Inflammatory macrophage (primary cell): ENCODE data around the gene LCN2.
A peak's percentile ranks its signal among the peaks of the same experiment; 100 is the strongest.

Experiments used
- DNase-seq, 2 donors: peaks; one replicate each; pipeline ENCODE4 v3.0.0-alpha.2; 2020 to 2022

LCN2 gene

DNA sequence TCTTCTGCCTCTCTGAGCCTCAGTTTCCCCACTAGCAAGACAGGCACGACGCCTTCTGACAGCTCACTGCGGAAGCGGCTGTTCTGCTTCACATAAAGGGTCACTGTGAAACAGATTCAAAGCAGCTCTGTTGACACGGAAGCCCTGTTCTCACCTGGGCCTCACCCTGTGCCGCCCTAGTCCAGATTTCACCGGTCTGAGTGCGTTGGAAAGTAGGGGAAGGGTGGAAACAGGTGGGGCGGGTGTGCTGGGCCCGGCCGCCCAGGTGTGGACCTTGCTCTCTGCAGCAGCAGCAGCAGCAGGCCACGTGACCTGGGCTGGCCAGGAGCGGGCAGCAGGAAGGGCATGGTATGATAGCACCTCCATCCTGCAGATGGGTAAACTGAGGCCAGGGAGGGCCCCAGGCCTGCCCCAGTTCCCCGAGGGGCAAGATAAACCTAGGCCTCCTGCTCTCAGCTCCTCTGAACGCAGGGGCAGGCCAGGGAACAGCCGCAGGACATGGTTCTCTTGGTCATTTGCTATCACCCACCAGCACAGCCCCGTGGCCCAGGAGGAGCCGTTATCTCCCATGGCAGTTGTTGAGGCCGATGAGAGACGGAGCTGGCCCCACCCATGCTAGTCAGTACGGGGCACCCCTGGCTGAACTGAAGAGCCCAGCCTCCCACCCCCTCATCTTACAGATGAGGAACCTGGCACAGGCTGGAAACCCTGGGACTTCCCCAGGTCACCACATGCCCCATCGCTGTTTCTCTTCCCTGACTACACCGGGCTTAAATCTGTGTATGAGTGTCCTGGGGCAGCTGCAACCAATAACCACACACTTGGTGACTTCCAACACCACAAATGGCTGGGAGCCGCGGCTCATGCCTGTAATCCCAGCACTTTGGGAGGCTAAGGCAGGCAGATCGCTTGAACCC lies 33.8 kb upstream of the LCN2 start:
- DNase-seq = peak; percentile 80 to 90

DNA sequence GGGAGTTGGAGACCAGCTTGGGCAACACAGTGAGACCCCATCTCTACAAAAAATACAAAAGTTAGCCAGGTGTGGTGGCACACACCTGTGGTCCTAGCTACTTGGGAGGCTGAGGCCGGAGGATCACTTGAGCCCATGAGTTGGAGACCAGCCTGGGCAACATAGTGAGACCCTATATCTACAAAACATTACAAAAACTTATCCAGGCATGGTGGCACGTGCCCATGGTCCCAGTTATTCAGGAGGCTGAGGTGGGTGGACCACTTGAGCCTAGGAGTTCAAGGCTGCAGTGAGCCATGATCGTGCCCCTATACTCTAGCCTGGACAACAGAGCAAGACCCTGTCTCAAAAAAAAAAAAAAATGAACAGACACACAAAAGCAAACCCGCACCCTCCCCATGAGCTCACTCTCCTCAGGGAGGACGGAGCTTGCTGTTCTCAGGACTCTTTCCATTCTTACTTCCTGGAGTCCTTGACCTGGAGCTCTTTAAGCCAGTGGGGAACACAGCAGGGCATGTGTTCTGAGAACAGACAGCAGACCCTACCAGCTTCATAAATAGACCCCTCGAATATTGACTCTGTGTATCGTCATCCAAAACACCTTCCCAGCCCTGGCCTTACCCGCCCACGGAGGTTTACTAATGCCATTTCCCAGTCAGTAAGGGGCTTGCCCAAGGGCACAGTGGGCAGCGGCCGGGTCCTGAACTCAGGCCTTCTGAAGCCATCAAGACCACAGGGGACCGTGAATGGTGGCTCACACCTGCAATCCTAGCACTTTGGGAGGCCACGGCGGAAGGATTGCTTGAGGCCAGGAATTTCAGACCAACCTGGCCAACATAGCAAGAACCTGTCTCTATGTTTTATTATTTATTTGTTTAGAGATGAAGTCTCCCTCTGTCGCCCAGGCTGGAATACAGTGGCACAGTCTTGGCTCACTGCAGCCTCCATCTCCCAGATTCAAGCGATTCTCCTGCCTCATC lies 32.9 kb upstream of the LCN2 start:
- DNase-seq = no peak

DNA sequence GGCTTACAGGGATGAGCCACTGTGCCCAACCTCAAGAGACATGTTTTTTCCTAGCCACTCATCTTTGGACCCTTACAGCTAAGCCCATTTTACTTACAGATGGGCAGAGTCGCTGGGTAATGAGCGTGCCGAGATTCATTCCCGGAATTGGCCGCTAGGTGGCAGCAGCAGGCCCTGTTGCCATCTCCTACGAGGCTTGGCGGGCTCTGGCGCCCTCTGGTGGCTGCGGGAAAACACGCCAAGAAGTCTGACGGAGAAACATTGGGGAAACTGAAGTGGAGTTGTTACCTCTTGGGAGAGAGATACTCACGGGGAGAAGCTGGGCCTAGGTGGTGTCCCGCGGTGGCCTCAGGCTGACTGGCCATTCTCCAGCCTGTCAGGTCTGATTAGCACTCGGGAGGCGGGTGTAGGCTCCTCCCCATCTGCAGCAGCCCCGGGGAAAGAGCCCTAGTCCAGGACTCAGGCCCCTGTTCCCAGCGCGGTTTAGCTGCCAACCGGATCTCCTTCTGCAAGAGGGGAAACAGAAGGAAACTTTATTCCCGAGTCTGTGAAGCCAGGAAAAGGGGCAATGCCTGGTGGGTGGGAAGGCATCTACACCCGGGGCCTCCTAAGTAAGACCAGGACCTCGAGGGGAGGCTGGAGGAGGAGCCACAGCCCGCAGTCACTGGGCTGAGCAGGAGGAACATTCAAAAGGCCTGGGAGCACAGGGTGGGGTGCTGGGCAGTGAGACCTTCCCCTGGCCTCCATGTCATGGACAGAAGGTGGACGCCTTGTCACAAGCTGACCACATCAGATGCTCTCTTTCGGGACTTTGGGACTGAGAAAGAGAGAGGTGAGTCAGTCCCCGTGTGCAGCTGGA lies 31.4 kb upstream of the LCN2 start:
- DNase-seq = peak; percentile 94 to 95

DNA sequence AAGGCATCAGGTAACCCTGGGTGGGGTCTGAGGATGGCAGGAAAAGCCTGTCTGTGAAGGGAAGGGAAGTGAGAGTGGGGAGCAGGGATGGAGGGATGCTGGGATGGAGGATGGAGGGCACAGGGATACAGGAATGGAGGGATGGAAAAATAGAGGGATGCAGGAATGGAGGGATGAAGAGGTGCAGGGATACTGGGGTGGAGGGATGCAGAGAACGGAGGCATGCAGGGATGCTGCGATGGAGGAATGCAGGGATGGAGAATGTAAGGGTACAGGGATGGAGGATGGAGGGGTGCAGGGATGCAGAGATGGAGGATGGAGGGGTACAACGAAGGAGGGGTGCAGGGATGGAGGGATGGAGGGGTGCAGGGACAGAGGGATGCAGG lies 30.8 kb upstream of the LCN2 start:
- no peak for DNase-seq

DNA sequence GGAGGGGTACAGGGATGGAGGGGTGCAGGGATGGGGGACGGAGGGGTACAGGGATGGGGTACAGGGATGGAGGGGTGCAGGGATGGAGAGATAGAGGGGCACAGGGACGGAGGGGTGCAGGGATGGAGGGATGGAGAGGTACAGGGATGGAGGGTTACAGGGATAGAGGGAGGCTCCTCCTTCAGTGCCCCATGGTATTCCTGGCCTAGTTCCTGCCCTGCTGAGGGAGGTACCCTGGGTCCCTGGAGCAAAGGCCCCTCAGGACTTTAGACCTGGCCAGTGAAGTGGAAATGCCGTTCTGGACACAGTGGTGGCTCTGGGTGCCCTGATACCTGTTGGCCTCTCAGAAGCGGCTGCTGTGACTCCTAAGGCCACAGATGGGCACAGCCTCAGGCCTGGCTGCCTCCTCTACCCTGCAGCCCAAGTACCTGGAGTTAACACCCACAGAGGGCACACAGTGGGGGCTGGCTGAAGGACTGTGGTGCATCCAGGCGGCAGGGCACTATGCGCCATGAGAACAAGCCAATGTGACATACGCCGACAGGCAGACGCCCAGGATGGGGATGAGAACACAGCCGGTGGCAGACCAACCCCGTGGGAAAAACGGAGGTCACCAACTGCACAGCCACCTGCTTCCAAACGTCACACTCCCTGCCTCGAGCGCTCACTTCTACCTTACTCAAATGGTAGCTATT lies 30.1 kb upstream of the LCN2 start:
- DNase-seq = no peak

DNA sequence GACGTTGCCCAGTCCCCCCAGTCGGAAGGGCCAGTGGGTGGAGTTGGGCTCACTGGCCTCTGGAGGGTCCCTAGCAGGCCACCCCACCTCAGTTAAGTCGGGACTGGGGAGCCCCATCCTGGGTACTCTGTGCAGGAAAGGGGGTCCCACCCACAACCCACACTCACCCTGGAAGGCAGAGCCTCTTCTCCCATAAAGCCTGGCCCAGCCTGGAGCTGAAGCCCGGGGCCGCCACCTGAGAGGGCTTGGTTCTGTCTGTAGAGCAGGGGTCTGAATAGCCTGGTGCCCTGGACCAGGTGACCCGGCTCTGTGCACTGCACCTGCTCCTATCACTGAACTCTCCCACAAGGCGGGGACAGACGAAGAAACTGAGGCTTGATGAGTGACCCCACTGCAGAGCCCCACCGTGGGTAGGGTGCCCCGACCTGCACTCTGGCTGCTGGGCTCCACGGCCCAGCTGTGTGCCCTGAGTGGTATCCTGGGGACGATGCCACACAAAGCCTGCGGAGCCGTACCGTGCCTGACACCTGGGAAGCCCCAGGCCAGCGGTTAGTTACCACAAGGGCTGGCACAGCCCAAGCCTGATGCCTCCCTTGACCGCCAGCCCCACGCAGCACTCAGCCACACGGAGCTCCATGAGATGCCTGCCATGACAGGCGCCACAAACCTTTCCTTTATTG lies 29.1 kb upstream of the LCN2 start:
- DNase-seq = no peak

DNA sequence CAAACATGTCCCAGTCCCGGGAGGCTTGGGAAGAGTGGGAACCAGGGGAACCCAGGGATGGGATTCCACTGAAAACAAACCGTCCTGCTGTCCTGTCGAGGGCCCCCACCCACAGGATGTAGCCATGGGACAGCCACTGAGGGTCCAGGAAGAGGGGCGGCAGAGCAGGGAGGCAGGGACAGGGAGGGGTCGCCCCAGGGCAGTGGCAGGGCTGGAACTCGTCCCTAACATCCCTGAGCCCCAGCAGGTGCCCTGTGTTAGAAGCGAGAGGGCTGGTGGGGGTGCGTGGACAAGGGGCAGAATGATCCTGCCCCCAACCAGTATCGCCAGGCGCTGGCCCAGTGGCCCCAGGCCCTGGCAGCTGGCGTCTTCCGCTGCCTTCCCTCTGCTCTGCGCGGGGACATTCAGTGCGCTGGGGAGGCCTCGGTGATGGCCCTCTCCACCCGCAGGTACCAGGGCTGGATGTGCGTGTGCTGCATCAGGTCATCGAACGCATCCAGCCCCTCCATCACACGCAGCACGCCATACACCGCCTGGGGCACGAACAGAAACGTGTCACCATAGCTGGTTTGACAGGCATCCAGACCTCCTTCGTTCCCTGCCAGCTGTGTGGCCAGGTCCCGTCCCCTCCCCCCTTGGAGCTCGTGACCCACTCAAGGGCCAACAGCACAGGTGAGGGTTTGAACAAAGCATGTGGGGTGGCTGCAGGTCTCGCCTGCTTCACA lies 28.4 kb upstream of the LCN2 start:
- DNase-seq = no peak

DNA sequence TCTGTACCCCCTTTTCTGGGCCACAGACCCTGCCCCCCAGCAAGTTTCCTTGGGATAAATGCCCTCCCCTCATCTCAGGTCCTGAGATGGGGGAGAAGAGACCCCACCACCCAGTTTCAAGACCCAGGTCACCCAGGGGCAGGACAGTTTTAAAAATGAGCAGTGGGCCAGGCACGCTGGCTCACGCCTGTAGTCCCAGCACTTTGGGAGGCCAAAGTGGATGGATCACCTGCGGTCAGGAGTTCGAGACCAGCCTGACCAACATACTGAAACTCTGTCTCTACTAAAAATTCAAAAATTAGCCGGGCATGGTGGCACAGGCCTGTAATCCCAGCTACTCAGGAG lies 27.8 kb upstream of the LCN2 start:
- DNase-seq = no peak

DNA sequence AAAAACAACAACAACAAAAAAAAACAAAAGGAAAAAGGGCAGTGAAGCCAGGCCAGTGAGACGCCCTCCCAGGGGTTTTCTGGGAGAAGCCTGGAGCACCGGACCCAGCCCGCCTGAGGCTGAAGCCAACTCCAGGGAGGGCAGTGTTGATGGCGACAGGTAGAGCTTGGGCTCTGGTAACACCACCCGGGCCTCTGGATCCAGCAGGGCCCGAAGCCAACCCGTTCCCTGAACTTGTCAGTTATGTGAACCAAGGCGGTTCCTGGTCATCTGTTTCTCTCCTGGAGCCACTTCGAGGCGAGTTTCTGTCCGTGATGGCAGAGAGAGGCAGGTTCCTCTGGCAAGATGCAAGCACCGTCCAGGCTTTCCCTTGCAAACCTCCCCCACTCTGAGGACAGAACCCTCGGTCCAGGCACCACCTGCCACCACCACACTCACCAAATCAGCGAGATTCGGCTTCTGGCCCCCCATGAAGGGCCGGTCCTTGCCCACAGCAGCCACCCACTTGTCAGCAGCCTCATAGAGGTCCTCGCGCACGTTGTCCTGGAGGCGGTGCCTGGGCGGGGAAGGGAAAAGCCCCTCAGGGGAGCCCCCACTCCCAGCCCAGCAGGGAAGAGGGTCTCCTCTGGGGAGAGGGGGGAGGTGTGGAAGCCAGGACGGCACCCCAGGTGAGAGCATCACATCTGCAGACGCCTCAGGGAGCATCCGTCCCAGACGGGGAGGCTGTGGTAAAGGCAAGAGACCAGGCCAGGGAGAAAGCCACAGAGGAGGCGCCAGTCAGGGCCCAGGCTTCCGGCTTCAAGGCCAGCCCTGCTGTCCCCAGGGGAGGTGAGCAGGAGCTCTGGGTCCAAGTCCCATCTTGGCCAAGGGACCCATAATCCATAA lies 27.1 kb upstream of the LCN2 start:
- DNase-seq = no peak

DNA sequence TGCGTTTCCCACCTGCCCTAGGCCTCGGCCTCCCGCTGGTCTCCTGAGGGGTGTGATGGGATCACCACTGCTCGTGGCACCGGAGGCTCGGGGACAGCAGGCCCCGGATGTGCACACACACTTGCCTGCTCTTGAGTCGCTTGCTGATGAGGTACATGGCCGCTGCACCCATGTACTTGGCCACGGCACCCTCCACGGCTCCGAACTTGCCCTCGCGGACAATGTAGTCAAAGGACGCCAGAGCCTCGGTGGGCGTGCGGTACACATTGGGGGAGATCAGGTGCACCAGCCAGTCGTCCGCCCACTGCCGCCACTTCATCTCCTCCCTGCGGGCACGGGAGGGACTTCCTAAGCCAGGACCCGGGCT lies 26.5 kb upstream of the LCN2 start:
- DNase-seq = no peak

DNA sequence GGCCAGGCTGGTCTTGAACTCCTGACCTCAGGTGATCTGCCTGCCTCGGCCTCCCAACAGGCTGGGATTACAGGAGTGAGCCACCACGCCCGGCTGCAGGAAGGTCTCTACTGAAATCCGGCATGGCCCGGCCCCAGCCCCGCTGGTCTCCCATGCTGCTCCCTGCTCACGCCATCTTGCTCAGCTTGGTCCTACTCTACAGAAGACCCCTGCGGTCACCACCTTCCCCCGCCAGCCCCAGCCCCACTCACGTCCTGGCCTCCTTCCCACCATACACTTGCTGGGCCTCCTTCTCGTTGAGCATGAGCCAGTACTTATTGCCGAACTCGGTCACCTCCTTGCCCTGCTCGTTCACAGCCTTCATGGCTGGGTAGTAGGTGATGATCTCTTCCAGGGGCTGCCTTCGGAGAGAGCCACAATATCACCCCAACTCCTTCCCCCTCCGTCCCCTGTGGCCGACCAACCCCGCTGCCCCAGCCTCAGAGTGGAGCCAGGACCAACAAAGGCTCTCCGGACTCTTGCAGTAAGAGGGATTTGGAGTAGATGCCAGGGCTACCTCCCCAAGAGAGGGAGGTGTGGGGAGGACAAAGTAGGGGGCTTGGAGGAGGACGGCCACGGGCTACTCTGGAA lies 25.7 kb upstream of the LCN2 start:
- DNase-seq = no peak

DNA sequence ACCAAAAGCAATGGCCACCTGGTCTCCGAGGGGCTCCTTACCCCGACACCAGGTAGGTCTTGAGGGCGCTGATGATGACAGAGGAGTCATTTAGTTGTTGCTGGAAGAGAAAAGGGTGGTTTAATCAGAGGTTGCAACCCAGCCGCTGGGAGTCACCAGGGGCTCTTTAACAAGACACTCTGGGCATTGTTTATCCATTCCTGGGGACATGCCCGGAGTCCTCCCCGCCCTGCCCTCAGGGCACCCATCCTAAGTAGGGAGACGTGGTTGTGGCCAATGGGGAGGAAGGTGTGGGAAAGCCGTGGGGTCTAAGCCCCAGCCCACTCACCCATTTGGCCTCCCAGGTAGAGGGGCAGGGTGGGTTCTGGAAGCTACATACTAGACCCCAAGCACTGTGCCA lies 24.8 kb upstream of the LCN2 start:
- no peak for DNase-seq

DNA sequence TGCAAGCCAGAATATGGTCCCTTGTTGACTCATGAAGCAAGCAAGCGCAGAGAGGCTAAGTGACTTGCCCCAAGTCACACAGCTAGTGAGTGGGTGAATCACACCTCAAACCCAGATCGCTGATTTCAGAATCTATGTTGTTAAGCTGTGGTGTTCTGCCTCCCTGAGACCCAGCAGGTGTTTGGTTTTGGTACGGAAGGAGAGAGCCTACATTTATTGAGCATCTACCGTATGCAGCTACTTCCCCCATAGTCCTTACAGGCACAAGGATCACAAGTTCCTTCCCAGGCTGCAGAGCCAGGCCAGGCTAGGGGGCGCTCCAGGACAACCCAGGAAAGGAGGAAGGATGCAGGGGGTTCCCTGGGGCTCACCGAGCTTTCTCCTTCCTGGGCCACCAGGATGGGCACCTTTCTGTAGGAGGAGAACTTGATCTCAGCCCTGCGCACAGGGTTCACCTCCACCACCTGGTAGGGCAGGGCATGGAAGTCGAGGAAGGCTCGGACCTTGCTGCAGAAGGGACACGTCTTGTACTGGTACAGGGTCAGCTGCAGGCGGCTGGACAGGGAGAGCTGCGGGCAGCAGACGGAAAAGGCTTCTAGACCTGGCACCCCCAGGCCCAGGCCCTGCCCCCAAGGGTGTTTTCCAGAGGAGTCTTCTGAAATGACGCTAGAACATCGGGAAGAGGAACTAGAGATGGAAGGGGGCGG lies 24.2 kb upstream of the LCN2 start:
- peak; percentile 61 to 77 for DNase-seq

DNA sequence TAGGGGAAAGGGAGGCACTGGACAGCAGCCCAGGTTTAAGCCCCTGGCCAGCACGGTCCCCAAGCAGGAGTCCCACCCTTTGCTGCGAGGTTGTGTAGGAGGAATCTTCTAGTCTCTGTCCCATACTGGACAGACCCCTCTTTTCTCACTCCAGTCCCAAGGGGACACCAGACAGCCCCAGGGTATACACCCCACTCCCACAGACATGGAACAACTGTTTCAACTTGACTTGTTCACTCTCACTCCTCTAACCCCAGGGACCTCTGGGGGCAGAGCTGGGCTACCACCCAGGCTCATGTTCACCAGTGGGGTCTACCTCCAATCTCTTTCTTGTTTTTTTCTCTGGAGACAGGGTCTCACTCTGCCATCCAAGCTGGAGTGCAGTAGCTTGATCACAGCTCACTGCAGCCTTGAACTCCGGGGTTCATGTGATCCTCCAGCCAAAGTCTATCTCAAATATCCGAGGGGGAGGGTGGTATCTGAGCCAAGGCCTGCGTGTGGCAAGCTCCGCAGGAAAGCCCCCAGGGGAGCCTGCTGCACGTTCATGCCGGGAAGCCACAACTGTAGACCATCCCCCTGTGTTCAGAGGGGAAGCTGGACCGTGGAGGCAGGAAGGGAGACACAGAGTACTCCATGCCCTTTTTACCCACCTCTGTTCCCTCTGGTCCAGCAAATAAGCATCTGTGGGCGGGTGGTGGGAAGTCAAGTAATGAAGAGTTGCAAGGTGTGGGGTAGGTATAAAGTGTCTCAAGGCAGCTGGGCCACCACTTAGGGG lies 23.5 kb upstream of the LCN2 start:
- no peak for DNase-seq

DNA sequence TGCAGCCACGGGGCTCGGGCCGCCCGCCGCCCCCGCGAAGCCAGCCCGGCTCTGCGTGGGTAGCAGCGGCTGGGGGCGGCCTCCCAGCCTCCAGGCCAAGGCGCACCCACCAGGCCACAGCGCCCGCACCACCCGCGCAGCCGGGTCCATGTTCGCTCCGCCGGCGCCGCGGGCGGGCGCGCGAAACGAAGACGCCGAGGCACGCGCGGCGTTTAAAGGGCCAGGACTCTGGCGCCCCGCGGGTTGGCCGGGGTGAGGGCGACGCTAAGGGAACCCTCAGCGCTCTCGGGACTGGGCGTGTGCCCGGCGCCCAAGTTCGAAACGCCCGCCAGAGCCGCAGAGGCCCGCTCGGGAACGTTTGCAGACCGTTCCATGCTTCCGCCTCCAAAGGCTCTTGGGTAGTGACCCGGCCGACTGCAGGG lies 21.7 kb upstream of the LCN2 start, which contains the start of gene PTGES2:
PTGES2 (minus strand) TSS at position 162 of the 422 bp plus-strand sequence; CDS start at position 150, 12 bp downstream.
- peak; percentile 84 to 88 for DNase-seq

DNA sequence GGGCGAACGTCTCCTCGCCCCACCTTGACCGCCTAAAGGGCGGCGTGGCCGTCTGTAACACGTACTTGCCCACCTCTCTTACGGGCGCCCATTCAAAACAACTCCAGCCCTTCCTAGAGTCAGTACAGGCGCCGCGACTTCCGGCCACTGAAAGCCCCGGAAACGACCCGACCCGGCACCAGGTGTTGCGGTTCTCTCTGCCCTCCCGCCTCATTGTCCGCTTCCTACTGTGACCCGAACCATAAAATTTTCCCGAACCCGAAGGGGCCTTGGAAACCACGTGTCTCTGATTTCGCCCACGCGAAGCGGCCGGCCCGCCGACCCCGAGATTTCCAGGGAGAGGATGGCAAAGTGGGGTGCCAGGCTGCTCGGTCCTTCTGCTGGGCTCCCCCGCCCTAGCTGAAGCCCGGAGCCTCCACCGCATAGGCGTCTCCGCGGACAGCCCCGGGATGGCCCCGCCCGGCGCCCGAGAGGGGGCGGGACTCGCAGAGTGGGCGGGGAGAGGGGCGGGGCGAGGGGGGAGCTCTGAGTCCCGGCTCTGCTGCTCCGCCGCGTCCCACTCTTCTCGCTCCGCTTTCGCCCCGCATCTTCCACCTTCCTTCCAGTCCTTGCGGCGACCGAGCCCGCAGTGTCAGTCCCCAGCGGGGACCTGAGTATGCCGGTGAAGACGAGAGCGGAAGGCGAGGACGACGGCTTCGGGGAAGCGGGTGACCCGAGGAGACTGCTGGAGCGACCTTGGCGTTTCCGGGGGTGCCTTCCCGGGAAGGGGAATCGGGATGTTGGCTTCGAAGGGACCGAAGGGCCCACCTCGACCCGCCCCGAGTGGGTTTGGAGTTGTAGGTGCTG lies 21.0 kb upstream of the LCN2 start:
- DNase-seq = peak; percentile 80 to 87
